WTC11 (cell line): ENCODE results near the gene BACE1-AS.

Source experiments
- RELA ChIP-seq: sonication (generic); formaldehyde crosslinking; IDR thresholded peaks from 2 replicates; pipeline ENCODE4 v1.8.1; 2022; ENCODE audit warnings: missing genetic modification reagents, mild to moderate bottlenecking, borderline replicate concordance
- TEAD1 ChIP-seq: sonication (generic); formaldehyde crosslinking; IDR thresholded peaks from 2 replicates; pipeline ENCODE4 v1.8.0; 2022; ENCODE audit warnings: mild to moderate bottlenecking, missing genetic modification reagents
- ZNF232 ChIP-seq: sonication (generic); formaldehyde crosslinking; IDR thresholded peaks from 2 replicates; pipeline ENCODE4 v1.8.0; 2022; ENCODE audit warnings: mild to moderate bottlenecking, missing genetic modification reagents
- ZNF416 ChIP-seq: fragments of 250-450 bp; sonication (Bioruptor Pico); IDR thresholded peaks from 2 replicates; pipeline ENCODE4 v1.9.0; 2021; ENCODE audit warnings: mild to moderate bottlenecking, inconsistent platforms
- TF ChIP-seq, protein P1 (sequence below): fragments of 200-600 bp; IDR thresholded peaks from 2 replicates; pipeline ENCODE4 v1.8.0; 2022; ENCODE audit warnings: antibody characterized with exemption
- TF ChIP-seq, protein P2 (sequence below): sonication (generic); formaldehyde crosslinking; IDR thresholded peaks from 2 replicates; pipeline ENCODE4 v1.8.1; 2022; ENCODE audit warnings: low read depth, missing genetic modification reagents, borderline replicate concordance
- TF ChIP-seq, protein P3 (sequence below): sonication (generic); formaldehyde crosslinking; IDR thresholded peaks from 2 replicates; pipeline ENCODE4 v1.8.1; 2023; ENCODE audit warnings: mild to moderate bottlenecking, missing genetic modification reagents

DNA sequence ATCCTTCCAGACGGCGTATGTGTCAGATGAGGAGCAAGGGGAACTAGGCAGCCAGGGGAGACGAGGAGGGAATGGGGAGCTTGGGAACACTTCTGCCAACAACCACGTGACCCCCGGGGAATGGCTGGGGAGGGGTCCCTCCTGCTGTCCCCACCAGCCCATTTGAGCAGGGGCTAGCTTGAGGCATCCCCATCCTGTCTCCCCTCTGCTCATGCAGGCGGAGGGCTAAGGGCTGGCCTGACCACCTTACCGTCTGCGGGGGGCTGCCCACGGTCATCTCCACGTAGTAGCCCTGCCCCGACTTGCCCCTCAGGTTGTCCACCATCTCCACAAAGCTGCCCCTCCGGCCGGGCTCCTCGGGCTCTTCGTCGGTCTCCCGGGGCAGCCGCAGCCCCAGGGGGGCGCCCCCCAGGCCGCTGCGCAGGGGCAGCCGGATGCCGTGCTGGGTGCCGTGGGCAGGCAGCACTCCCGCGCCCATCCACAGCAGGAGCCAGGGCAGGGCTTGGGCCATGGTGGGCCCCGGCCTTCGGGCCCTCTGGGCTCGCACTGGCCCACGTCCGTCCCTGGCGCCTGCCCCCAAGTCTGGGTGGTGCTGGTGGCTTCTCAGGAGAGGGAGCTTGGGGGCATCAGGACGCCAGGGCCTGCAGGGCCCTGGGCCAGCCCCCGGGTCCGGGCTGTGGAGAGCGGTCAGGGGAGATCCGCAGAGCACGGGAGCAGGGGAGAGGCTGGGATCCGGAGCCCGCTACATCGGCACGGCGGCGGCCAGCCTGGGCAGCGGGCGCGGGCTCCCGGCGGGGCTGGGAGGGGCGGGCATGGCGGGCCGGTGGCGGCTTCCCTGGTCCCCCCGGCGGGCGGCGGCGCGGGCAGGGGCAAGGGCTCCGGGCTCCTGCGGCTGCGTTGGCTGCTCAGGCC lies 24.4 kb downstream of the BACE1-AS start:
- TF ChIP-seq, protein P1, sequence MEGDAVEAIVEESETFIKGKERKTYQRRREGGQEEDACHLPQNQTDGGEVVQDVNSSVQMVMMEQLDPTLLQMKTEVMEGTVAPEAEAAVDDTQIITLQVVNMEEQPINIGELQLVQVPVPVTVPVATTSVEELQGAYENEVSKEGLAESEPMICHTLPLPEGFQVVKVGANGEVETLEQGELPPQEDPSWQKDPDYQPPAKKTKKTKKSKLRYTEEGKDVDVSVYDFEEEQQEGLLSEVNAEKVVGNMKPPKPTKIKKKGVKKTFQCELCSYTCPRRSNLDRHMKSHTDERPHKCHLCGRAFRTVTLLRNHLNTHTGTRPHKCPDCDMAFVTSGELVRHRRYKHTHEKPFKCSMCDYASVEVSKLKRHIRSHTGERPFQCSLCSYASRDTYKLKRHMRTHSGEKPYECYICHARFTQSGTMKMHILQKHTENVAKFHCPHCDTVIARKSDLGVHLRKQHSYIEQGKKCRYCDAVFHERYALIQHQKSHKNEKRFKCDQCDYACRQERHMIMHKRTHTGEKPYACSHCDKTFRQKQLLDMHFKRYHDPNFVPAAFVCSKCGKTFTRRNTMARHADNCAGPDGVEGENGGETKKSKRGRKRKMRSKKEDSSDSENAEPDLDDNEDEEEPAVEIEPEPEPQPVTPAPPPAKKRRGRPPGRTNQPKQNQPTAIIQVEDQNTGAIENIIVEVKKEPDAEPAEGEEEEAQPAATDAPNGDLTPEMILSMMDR, result no peak
- TF ChIP-seq TEAD1, result no peak
- no peak for TF ChIP-seq RELA (CRISPR knock-in tag)
- TF ChIP-seq, protein P2, sequence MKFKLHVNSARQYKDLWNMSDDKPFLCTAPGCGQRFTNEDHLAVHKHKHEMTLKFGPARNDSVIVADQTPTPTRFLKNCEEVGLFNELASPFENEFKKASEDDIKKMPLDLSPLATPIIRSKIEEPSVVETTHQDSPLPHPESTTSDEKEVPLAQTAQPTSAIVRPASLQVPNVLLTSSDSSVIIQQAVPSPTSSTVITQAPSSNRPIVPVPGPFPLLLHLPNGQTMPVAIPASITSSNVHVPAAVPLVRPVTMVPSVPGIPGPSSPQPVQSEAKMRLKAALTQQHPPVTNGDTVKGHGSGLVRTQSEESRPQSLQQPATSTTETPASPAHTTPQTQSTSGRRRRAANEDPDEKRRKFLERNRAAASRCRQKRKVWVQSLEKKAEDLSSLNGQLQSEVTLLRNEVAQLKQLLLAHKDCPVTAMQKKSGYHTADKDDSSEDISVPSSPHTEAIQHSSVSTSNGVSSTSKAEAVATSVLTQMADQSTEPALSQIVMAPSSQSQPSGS (CRISPR knock-in tag), result no peak
- TF ChIP-seq ZNF416 (CRISPR knock-in tag), result no peak
- TF ChIP-seq ZNF232, result no peak
- TF ChIP-seq, protein P3, sequence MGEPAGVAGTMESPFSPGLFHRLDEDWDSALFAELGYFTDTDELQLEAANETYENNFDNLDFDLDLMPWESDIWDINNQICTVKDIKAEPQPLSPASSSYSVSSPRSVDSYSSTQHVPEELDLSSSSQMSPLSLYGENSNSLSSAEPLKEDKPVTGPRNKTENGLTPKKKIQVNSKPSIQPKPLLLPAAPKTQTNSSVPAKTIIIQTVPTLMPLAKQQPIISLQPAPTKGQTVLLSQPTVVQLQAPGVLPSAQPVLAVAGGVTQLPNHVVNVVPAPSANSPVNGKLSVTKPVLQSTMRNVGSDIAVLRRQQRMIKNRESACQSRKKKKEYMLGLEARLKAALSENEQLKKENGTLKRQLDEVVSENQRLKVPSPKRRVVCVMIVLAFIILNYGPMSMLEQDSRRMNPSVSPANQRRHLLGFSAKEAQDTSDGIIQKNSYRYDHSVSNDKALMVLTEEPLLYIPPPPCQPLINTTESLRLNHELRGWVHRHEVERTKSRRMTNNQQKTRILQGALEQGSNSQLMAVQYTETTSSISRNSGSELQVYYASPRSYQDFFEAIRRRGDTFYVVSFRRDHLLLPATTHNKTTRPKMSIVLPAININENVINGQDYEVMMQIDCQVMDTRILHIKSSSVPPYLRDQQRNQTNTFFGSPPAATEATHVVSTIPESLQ, result no peak
